HG03575 (cell line): ENCODE measurements around the gene OTOGL.

Source experiments
- ATAC-seq: cut with Tn5 transposase; IDR thresholded peaks from one replicate; pipeline ENCODE4 v1.9.1; 2021; ENCODE audit not compliant: unreplicated experiment, insufficient number of reproducible peaks, low FRiP score; ENCODE audit errors: extremely low read depth

Gene OTOGL

DNA sequence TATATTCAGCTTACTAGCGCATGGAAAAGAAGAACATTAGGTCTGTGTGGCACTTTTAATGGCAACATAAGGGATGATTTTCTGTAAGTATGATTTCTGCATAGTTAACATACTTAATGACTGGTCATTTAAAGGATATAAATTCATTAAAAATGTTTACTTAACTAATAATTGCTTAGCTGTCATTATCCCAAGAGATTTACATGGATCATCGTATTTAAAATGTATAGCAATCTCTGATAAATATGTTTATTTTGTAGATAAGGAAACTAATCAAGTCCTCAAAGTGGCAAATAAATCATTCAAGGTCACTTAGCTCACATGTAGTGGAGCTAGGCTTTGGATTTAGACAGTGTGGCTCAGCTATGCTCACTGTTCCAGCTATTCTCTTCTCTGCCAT, 158.6 kb downstream of the OTOGL start:
- no peak for ATAC-seq

DNA sequence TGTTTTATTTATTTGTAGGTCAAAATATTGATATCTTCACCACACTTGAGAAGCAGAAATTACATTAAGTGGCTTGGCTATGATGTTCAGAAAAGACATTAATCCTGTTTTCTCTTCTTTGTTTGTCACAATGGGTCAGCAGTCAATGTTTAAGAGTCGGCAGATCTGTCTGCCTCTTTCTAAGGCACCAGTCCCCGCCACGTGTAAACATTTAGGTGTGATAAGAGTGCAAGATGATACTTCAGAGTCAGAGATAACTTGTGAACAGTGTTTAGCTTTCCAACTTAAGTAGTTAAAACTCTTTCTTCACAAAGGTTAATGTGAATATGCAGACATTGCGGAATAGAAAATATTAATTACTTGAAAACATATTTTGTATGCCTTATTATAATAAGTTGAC, 160.9 kb downstream of the OTOGL start:
- no peak for ATAC-seq

DNA sequence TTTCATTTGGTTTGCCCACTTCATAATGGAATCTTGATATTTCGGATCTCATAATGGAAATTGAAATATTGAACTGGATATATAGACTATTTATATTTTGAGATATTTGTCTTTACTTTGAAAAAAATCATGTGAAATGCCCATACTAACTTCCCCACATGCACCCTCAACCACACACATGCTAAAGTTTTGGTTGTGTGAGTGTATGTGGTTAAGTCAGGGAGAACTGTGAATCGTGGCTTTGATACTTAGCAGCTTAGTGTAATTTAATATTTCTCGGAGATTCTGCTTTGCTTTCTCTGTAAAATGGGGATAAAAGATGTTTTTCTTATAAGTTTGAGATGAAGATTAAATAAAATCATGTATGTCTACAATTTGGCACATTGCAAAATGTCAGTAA, 162.1 kb downstream of the OTOGL start:
- no peak for ATAC-seq

DNA sequence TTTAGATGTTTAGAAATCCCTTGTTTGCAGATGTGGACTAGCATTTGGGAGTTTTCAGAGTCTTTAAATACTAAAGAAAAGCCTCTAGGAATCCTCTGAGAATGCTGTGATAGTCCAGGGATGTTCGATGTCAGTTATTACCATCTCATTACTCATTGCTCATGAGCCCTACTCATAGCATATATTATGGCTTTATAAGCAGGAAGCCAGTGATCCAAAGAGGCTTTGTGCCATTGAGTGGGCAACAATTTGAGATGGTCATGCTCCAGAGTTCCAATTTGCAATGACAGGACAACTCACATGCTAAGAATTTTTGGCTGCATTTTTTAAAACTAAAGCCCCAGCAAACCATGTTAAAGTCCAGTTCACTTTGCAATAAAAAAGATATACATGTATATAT, 163.0 kb downstream of the OTOGL start:
- ATAC-seq = no peak

DNA sequence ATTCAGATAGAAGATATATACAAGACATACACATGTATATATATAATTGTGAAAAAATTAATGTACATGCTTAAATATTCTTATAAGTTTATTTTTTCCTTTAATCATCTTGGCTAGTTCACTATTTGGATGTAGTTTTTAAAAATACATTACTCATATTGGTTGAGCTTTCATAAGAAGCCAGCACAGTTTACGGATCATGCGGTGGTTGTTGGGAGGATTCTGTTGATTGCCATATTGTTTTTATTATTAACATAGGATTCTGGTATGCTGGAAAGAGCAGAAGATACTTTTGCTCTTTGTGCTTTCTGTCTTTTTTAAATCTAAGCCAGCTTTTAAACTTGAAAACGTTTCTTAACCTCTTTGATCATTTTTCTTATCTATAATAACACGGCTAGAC, 163.4 kb downstream of the OTOGL start:
- no peak for ATAC-seq

DNA sequence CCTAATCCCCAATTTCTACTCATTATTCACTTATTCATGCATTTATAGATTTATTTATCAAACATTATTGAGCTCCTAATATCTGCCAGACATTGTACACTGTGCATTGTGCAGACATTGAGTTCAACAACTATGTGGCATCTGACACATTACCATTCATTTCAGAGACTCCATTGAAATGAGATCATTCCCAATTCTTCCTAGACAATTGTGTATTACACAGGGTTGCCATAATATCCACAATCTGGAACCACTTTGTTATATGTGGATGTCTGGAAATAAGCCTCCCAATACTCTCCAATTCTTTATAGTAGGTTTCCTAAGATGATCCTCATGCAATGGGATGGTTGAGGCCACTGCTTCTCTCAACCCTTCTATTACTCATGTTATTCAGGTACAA, 165.0 kb downstream of the OTOGL start:
- ATAC-seq = no peak

DNA sequence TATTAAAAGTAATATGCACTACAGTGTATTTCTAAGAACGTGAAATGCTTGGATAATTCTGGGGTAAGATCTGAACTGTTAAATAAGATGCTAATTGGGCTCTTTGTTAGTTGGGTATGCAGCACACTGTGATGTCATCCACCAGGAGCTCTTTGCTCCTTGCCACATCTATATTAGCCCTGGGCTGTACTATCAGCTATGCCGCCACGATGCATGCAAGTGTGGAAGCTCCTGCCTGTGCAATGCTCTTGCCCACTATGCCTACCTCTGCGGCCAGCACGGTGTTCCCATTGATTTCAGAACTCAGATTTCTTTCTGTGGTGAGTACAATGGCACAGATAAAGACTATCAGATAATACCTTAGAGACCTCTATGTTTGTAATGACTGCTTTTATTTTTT, 165.6 kb downstream of the OTOGL start:
- ATAC-seq = no peak

DNA sequence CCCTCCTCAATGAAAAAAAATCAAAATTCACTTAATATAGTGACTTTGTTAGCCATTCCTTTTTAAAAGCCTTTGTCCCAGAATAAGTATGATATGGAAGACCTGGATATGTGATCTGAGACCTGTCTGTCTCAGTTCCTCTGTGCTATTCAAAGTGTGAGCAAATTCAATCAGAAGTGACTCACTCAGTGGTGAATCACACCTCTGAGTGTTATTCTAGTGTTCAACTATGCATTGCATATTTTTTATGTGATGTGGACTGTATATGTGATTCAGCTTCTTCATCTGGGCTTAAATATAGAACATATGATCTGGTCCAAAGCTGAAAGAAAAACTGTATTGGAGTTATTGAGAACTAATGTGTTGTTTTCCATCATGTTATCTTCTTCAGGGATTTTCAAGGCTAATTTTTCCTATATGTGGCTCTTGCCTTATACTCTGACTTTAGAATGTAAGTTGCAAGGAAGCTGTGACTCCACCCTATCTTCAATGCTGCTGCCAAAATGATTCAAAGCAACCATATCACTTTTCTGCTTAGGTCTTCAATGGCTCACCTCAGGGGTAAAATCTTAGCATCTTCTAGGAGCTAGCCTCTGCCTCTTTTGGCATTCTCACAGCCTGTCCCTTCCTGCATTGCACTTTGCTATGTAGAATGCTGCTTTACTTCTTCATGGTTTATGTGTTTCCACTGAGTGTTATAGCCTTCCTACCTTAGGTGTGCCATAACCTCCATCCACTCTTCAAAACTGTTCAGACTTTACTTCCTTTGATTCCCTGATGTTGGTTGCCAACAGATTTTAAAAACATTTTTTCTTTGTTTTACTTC, 169.8 kb downstream of the OTOGL start:
- ATAC-seq = no peak

DNA sequence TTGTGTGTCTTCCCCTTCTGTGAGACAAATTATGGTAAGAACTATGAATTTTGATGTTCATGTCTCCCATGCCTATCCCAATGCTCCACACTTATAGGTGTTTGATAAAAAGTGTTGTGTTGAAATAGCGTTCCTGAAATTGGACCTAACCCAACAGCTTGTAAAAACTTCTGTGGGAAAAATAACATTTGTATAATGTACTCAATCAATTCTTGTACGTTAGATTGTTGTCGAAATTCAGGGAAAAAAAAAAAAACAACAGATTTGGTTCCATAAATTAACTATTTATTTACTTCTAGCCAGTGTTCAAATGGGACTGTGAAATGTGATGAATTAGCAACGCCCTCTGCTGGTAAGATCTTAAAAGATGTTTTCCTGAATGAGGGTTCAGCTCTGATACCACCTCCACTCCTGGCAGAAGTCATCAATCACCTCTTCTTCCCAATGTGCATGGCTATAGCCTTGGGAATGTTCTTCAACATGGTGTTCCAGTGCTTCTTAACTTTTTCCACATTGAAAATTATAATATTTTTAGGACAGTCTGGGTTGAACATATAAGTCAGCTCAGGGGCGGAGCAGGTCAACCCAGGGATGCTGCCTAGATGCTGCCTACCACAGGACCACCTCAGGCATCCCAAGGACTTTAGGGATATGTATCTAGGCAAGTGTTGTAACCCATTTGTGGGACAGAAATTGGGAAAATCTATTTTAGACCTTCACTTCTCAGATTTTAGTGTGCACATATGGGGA, 170.6 kb downstream of the OTOGL start:
- no peak for ATAC-seq

DNA sequence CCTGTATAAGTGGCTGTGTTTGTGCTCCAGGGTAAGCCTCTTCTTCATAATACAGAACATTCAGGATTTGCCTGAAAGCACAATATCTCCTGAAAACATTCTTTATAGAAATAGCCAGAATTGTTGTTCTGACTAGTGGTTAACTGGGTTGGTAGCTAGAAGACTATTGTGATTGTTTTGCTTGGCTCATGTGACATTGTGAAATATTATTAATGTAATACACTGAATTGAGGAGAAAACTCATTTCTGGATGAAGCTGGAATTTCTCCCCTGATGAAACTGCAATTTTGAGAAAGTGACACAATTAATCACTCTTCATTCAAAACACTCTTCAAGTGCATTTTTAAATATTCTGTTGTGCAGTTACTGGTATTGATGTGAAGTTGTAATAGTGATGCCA, 172.4 kb downstream of the OTOGL start:
- no peak for ATAC-seq

DNA sequence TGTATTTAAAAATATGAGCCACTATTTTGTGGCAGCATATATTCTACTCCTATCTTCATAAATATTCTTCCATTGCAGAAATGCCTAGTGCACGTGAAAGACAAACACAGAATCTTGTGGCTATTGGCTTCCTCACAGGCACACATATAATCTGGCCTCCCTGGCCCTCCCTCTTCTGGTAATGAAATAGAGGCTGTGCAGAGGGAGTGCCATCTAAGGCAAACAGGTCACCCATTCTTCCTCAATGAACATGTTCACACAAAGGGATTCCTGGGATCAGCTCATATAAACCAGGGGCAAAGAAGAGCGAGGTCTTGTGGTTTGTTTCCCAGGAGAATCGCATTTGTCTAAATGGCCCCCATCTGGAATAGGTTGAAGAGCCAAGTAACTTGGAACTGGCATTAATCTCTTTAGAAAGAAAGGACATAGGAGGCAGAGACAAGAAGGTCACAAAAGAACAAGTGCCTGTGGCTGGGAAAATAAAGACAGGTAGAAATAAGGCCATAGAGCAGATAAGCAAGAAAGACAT, 173.1 kb downstream of the OTOGL start:
- no peak for ATAC-seq

DNA sequence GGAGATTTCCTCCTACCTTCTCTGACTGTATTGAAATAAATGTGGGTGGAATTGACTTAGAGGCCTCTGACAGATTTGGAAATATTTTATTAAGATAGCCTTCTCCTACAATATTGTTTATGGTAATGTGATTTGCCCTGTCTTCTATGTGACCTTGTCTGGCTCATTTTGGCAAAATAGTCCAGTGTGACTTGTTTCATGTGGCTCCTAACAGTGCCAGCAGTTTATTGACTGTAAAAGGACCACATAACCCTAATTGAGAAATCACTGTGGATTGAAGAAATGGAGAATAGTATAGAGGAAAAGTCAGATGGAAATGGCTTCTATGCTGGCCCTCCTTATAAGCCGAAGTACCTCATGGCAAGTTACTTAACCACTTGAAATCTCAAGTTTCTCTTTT, 173.8 kb downstream of the OTOGL start:
- no peak for ATAC-seq

DNA sequence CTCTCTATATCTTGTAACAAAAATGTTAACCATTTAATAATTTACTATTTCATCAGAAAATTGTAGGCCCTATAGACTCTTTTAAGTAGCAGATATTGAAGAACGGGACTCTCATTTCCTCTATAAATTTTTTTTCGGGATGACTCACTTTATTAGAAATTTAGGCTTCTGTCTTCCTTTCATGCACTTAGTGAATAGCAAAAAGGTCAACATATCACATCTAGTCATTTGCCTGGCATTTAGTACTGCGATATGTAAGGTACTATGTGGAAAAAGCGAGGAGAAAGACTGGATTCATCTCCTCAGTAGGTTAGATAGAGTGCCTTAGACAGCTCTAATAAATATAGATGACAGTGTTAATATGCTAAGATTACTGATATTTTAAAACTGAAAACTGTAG, 178.4 kb downstream of the OTOGL start:
- ATAC-seq = no peak

DNA sequence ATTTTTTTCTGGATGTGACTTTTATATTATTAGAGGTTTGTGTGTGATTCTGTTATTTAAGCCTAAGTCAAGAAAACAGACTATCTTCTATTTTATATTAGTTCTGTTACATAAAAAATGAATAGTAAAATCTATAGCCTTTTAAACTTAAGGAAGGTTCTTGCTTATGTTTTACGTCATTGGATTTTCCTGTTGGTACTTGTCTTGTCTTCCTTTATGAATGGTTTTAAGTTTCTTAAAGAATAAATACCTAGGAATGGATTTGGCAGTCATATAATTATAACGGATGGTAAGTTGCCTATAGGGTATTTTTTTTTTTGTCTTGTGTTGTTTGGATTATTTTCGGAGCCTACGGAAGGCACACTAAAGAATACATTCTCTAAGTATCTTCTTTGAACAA, 182.9 kb downstream of the OTOGL start:
- ATAC-seq = no peak

DNA sequence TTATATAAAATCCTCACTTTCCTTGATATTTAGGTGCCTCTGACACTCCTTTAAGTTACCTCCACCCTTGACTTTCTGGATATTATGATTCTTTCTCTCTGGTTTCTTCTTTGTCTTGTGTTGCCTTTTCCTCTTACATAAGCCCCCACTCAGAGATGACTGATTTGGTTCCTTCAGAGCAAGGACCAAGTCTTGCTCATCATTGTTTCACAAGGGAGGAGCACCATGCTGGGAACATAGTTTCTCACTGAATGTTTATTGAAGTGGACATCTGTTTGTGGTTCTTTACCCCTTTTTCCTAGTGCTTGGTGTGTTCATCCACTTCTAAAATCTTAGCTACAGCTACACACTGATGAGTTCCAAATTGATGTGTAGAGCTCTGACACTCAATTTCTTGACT, 183.4 kb downstream of the OTOGL start:
- no peak for ATAC-seq

DNA sequence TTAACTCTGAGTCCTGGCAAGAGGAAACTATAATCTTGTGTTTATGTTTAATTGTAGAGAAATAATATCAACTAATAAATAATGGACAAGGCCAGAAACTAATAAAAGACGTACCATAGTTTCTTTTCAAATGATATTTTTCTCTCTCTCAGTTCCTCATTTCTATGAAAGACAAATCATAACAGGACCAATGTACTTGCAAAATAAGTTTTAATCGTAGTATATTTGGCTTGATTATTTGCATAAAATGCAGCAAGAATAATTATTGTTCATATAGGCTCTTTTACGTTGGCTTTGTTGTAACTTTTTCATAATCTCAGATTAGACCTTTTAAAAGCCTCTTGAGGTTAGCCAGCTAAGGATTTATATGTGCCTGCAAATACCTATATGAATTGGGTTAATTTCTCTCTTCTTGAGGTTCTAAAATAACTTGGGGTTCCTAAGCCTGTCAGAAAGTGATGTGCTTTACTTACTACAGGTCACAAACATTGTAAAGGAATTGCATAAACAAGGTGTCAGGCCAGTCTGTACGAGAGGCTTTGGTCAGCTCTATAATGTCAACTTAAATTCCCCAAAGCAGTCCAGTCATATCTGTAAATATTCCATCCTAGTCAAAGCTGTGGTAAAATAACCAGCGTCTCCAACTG, 191.9 kb downstream of the OTOGL start:
- peak; percentile 49 for ATAC-seq

DNA sequence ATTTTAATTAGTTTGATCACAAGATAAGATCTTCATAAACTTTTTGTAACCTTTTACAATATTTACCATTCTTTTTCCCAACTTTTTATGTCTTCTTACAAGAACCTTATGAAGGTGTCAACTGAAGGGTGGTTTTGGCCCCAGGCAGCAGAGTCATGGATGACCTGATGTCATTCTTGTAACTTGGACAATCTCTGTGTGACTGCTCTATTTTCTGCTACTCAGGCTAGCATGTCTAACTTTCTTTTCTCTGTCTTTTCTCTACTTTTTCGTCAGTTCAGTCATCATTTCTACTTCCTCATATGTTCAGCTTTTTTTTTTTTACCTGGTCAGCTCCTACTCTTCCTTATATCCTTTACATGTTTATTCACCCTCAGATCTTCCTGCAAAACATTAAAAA, 194.0 kb downstream of the OTOGL start:
- no peak for ATAC-seq

DNA sequence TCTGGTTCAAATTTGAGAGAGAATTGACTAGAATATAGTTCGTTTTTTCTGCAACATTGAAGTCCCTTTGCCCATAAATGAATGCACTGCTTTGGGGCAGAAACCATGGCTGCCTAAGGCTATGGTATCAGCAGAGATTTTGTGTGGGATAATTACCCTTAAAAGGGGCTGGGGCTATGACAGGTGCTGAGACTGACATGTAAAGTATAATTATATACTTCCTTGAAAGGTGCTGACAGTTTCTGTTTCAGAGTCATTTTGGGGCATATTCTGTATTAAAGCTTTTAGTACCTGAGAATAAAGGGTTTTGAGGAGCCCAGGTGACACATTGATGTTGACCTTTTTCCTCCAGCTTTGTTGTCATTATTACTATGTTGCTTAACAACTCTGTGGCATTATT, 194.4 kb downstream of the OTOGL start:
- peak; percentile 32 for ATAC-seq

DNA sequence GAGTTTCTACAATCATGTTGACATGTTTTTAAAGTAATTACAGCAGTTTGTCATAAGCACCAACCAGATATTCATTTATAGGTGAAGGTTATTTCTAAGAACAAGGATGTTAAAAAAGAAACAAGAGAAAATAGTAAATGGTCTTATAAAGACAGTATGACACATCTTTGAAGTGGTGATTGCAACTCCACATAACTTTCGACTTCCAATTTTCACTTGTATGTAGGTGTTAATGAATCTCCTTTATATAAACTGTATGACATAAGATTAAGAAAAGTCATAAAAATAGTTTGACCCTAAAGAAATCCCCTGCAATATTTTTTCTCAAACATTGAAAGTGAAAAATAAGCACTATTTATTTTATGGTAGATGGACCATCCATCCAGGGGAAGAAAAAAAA, 199.9 kb downstream of the OTOGL start:
- peak; percentile 43 for ATAC-seq

DNA sequence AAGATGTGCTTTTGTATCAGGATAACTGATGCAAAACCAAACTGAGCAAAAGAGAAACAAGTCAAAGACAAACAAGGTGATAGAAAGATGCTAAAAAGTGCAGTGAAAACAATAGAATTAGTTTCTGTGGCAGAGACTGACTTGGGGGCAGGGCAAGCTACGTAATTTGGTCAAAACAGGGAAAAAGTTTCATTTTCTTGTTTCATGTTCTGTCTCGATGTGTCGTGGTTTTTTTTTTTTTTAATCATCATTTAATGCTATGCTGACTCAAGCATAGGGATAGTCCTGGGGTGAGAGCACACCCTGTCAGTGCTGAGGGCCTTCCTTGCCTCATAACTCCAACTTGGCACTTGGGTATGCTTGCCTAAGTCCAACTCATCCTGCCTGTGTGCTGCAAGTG, 200.6 kb downstream of the OTOGL start:
- peak; percentile 62 for ATAC-seq
